GM12878 (cell line): ENCODE results near the gene KCNE2.

Experiments used
- FOS ChIP-seq: IDR thresholded peaks from 3 replicates; pipeline ENCODE4 v1.6.1; 2011; ENCODE audit warnings: borderline replicate concordance; ENCODE audit not compliant: insufficient read length; ENCODE audit errors: extremely low read depth
- MYC ChIP-seq: IDR thresholded peaks from 2 replicates; pipeline ENCODE4 v1.6.1; 2011; ENCODE audit warnings: mild to moderate bottlenecking, low read length, moderate library complexity, inconsistent platforms; ENCODE audit not compliant: insufficient read depth, insufficient replicate concordance, insufficient read length, severe bottlenecking
- PML ChIP-seq: IDR thresholded peaks from 2 replicates; pipeline ENCODE4 v1.6.1; 2012; ENCODE audit warnings: low read length, inconsistent platforms
- RAD21 ChIP-seq: IDR thresholded peaks from 2 replicates; pipeline ENCODE4 v1.6.1; 2011; ENCODE audit warnings: mild to moderate bottlenecking, low read depth, low read length, moderate library complexity; ENCODE audit not compliant: insufficient read depth
- TF ChIP-seq, protein P1 (sequence below), 3 experiments: IDR thresholded peaks in 2 of 3; conservative IDR thresholded peaks in 1 of 3; 2 replicates each; pipeline ENCODE4 v1.5.1; 2011; ENCODE audit warnings: low read depth in 3 of 3, low read length in 3 of 3, mild to moderate bottlenecking in 3 of 3, control low read depth in 2 of 3, moderate library complexity in 2 of 3, inconsistent platforms in 1 of 3, mixed read lengths in 1 of 3; ENCODE audit not compliant: control insufficient read depth in 2 of 3, insufficient read depth in 1 of 3; ENCODE audit errors: extremely low read depth in 1 of 3

DNA sequence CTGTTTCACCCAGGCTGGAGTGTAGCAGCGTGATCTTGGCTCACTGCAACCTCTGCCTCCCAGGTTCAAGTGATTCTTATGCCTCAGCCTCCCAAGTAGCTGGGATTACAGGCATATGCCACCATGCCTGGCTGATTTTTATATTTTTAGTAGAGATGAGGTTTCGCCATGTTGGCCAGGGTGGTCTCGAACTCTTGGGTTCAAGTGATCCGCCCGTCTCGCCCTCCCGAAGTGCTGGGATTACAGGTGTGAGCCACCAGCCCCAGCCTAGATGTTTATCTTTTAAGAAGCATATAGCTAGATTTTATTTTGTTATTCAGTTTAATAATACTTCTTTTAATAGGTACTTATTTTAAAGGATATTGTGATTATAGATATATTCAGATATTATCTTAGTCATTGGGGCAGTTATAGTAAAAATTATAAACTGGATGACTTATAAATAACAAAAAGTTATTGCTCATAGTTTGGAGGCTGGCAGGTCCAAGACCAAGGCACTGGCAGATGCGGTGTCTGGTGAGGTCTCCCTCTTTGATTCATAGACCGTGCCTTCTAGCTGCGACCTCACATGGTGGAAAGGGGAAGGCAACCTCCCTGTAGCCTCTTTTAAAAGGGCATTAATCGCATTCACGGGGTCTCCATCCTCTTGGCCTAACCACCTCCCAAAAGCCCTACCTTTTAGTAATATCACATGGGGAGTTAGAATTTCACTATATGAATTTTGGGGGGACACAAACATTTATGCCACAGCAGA lies 3.1 kb upstream of the KCNE2 start:
- no peak for TF ChIP-seq MYC
- TF ChIP-seq, protein P1, sequence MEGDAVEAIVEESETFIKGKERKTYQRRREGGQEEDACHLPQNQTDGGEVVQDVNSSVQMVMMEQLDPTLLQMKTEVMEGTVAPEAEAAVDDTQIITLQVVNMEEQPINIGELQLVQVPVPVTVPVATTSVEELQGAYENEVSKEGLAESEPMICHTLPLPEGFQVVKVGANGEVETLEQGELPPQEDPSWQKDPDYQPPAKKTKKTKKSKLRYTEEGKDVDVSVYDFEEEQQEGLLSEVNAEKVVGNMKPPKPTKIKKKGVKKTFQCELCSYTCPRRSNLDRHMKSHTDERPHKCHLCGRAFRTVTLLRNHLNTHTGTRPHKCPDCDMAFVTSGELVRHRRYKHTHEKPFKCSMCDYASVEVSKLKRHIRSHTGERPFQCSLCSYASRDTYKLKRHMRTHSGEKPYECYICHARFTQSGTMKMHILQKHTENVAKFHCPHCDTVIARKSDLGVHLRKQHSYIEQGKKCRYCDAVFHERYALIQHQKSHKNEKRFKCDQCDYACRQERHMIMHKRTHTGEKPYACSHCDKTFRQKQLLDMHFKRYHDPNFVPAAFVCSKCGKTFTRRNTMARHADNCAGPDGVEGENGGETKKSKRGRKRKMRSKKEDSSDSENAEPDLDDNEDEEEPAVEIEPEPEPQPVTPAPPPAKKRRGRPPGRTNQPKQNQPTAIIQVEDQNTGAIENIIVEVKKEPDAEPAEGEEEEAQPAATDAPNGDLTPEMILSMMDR (IDR thresholded peaks at IDR 0.05 in 2 of 3, conservative IDR thresholded peaks at IDR 0.05 in 1 of 3; ENCODE audit: control insufficient read depth in 2 of 3, extremely low read depth in 1 of 3, insufficient read depth in 1 of 3, low read depth in 3 of 3, low read length in 3 of 3): no peak
- no peak for TF ChIP-seq RAD21
- no peak for TF ChIP-seq PML
- no peak for TF ChIP-seq FOS
